Gastrocnemius medialis (tissue), 4 donors: ENCODE results near the gene OTOG. TPM values are rescaled to one million over a fixed set of nuclear protein-coding genes. Genes with fewer than 3 reads are reported as not detected.

Experiments used
- ATAC-seq, 2 donors: fragments of 150-250 bp; one replicate each; pipeline ENCODE4 v1.9.1; 2016
- DNase-seq, 2 donors: peaks; one replicate each; pipeline ENCODE4 v3.0.0-alpha.2; 2019
- H3K27ac ChIP-seq, 4 donors: fragments of 200-600 bp; sonication (generic); 1 replicate in 1 of 4; 2 replicates in 3 of 4; pipeline ENCODE4 v1.5.1; 2016 to 2018; ENCODE audit warnings: mild to moderate bottlenecking in 2 of 4, moderate library complexity in 1 of 4
- H3K27me3 ChIP-seq, 3 donors: fragments of 200-600 bp; sonication (generic) in 2 of 3; 1 replicate in 1 of 3; 2 replicates in 2 of 3; pipeline versions ENCODE4 v1.5.1 to v1.6.0; 2016 to 2019; ENCODE audit warnings: mild to moderate bottlenecking in 1 of 3, moderate library complexity in 1 of 3
- H3K36me3 ChIP-seq, 2 donors: fragments of 200-600 bp; sonication (generic) in 1 of 2; one replicate each; pipeline ENCODE4 v1.5.1; 2017 to 2018
- H3K4me1 ChIP-seq, 2 donors: fragments of 200-600 bp; sonication (generic) in 1 of 2; one replicate each; pipeline ENCODE4 v1.5.1; 2016 to 2017; ENCODE audit warnings: mild to moderate bottlenecking in 2 of 2
- H3K4me3 ChIP-seq, 4 donors: fragments of 200-600 bp; sonication (generic) in 3 of 4; 1 replicate in 1 of 4; 2 replicates in 3 of 4; pipeline ENCODE4 v1.5.1; 2016 to 2019; ENCODE audit warnings: mild to moderate bottlenecking in 2 of 4
- H3K9me3 ChIP-seq, 3 donors: fragments of 200-600 bp; sonication (generic) in 2 of 3; 1 replicate in 1 of 3; 2 replicates in 2 of 3; pipeline ENCODE4 v1.5.1; 2016 to 2019
- CTCF ChIP-seq, 5 experiments: fragments of 450-650 bp in 3 of 5; fragments of 200-600 bp in 2 of 5; sonication (generic) in 2 of 5; IDR thresholded peaks in 4 of 5; conservative IDR thresholded peaks in 1 of 5; 1 replicate in 4 of 5; 2 replicates in 1 of 5; pipeline ENCODE4 v1.5.1; 2016 to 2019; ENCODE audit warnings: antibody characterized with exemption in 5 of 5, mild to moderate bottlenecking in 3 of 5, moderate library complexity in 3 of 5
- POLR2A ChIP-seq, 2 donors: fragments of 450-650 bp; IDR thresholded peaks; one replicate each; pipeline ENCODE4 v1.6.1; 2017; ENCODE audit warnings: antibody characterized with exemption in 2 of 2, mild to moderate bottlenecking in 2 of 2, moderate library complexity in 2 of 2
- in situ Hi-C, 4 donors: fragments of 200-750 bp; cut with MboI; loops; one replicate each; pipeline versions ENCODE4 v1.15.0 to v1.8.0; 2017; ENCODE audit warnings: low sequenced_read_pairs in 4 of 4
- intact Hi-C: fragments of 100-400 bp; cut with DNase I; formaldehyde crosslinking; loops from one replicate; pipeline ENCODE4 v1.15.1; 2023; ENCODE audit warnings: low total_unique reads
- total RNA-seq, 4 donors: library from RNA; depleted of rRNA; stranded (reverse); fragments of >200 nt; gene quantifications; one replicate each; pipeline versions ENCODE4 v1.1.0 to v1.2.3, GENCODE V29; 2016

The OTOG gene
- total RNA-seq, 4 donors from 2014 or later = not detected

- peaks cover 0 to 13% (median 12%) of the 10 kb centered on the region in 3 donors for H3K27me3 ChIP-seq
- in situ Hi-C loops = no loop called here
- peak in 1 of 2 donors; percentile 60 for ATAC-seq
Measured at GRCh38 chr11:17544181-17544622, 2.9 kb upstream of the OTOG start, which contains the start of gene USH1C. Gene USH1C, minus strand, starts transcription at chr11:17544416. Its CDS starts 109 bp downstream, at chr11:17544307.

GRCh38 chr11:17546240-17546639, 819 bp upstream of the OTOG start:
- Histone ChIP-seq H3K9me3 (no peaks in the 10 kb centered on the region), H3K27me3 (peaks cover 0 to 15% (median 12%) of the 10 kb centered on the region in 3 donors)

More at GRCh38 chr11:17544181-17544622, 2.9 kb upstream of the OTOG start, which contains the start of gene USH1C:
- TF ChIP-seq CTCF (IDR thresholded peaks at IDR 0.05 in 4 of 5, conservative IDR thresholded peaks at IDR 0.05 in 1 of 5) (no peak), POLR2A (IDR thresholded peaks at IDR 0.05) (no peak)
- H3K27ac ChIP-seq = no peak within 1 kb of the TSS
- H3K4me1 ChIP-seq = no peaks in the 10 kb centered on the region
- no peaks in the 10 kb centered on the region for H3K36me3 ChIP-seq
- DNase-seq = no peak
- intact Hi-C loops = no loop called here
- no peaks in the 10 kb centered on the region for H3K9me3 ChIP-seq
- H3K4me3 ChIP-seq = peak within 1 kb of the TSS in 2 of 4 donors; percentile 21 to 25

GRCh38 chr11:17547932-17548331, 873 bp downstream of the OTOG start:
- intact Hi-C loops = no loop called here
- Histone ChIP-seq H3K4me1 (no peaks in the 10 kb centered on the region), H3K27ac (no peak overlapping the region), H3K27me3 (peaks cover 0 to 15% (median 12%) of the 10 kb centered on the region in 3 donors), H3K36me3 (no peaks in the 10 kb centered on the region), H3K9me3 (no peaks in the 10 kb centered on the region), H3K4me3 (no peak overlapping the region)
- in situ Hi-C loops = no loop called here
- TF ChIP-seq CTCF (IDR thresholded peaks at IDR 0.05 in 4 of 5, conservative IDR thresholded peaks at IDR 0.05 in 1 of 5) (no peak), POLR2A (IDR thresholded peaks at IDR 0.05) (no peak)
- DNase-seq (no peak), ATAC-seq (no peak)

More at GRCh38 chr11:17546240-17546639, 819 bp upstream of the OTOG start:
- in situ Hi-C loops = no loop called here
- intact Hi-C loops = no loop called here
- no peak for DNase-seq
- H3K36me3 ChIP-seq = no peaks in the 10 kb centered on the region
- no peak for TF ChIP-seq CTCF (IDR thresholded peaks at IDR 0.05 in 4 of 5, conservative IDR thresholded peaks at IDR 0.05 in 1 of 5)
- no peak for TF ChIP-seq POLR2A (IDR thresholded peaks at IDR 0.05)
- no peaks in the 10 kb centered on the region for H3K4me1 ChIP-seq
- ATAC-seq = no peak
- H3K4me3 ChIP-seq = no peak overlapping the region
- no peak overlapping the region for H3K27ac ChIP-seq

- in situ Hi-C loops = no loop called here
- Histone ChIP-seq H3K4me3 (no peak overlapping the region), H3K36me3 (no peaks in the 10 kb centered on the region), H3K9me3 (no peaks in the 10 kb centered on the region), H3K27ac (no peak overlapping the region), H3K4me1 (no peaks in the 10 kb centered on the region), H3K27me3 (peaks cover 0 to 15% (median 12%) of the 10 kb centered on the region in 3 donors)
- no peak for ATAC-seq
- no peak for TF ChIP-seq POLR2A (IDR thresholded peaks at IDR 0.05)
- TF ChIP-seq CTCF (IDR thresholded peaks at IDR 0.05 in 4 of 5, conservative IDR thresholded peaks at IDR 0.05 in 1 of 5) = no peak
- DNase-seq = no peak
- intact Hi-C loops = no loop called here
Measured at GRCh38 chr11:17548444-17548843, 1.4 kb downstream of the OTOG start.
